Hepatocyte (in vitro differentiated cells): ENCODE measurements around the gene ARID1A. TPM values are rescaled to one million over a fixed set of nuclear protein-coding genes. Genes with fewer than 3 reads are reported as not detected.
"Not testable (repeated sequence)": the region's sequence is repeated elsewhere in the genome, so short reads cannot be mapped to it uniquely, and the experiment has no call there.

ENCODE experiments used
- DNase-seq: peaks from one replicate; pipeline ENCODE4 v3.0.0-alpha.2; 2016; ENCODE audit warnings: low spot score
- H2AFZ ChIP-seq: fragments of 200-600 bp; sonication (generic); 2 replicates; pipeline ENCODE4 v1.6.0; 2016; ENCODE audit warnings: antibody characterized with exemption, mild to moderate bottlenecking
- H3K27ac ChIP-seq: fragments of 200-600 bp; sonication (generic); 2 replicates; pipeline ENCODE4 v1.5.1; 2016; ENCODE audit warnings: mild to moderate bottlenecking
- H3K27me3 ChIP-seq: fragments of 200-600 bp; sonication (generic); 2 replicates; pipeline ENCODE4 v1.6.1; 2016
- H3K36me3 ChIP-seq: fragments of 200-600 bp; sonication (generic); replicated peaks from 2 replicates; pipeline ENCODE4 v1.5.1; 2016; ENCODE audit warnings: low read depth; ENCODE audit not compliant: insufficient read depth
- H3K4me1 ChIP-seq: fragments of 200-600 bp; sonication (generic); 2 replicates; pipeline ENCODE4 v1.5.1; 2016; ENCODE audit warnings: mild to moderate bottlenecking, moderate library complexity; ENCODE audit not compliant: insufficient read depth
- H3K4me2 ChIP-seq: fragments of 200-600 bp; sonication (generic); 2 replicates; pipeline ENCODE4 v1.6.0; 2016
- H3K4me3 ChIP-seq: fragments of 200-600 bp; sonication (generic); 2 replicates; pipeline ENCODE4 v1.5.1; 2016; ENCODE audit warnings: mild to moderate bottlenecking
- H3K79me2 ChIP-seq: fragments of 200-600 bp; sonication (generic); 2 replicates; pipeline ENCODE4 v1.6.0; 2017; ENCODE audit warnings: mild to moderate bottlenecking
- H3K9me2 ChIP-seq: fragments of 200-600 bp; sonication (generic); replicated peaks from 2 replicates; pipeline ENCODE4 v1.6.0; 2017; ENCODE audit warnings: mild to moderate bottlenecking; ENCODE audit not compliant: insufficient read depth
- H3K9me3 ChIP-seq: fragments of 200-600 bp; sonication (generic); 2 replicates; pipeline ENCODE4 v1.5.1; 2016; ENCODE audit warnings: low read depth, mild to moderate bottlenecking
- H4K20me1 ChIP-seq: fragments of 200-600 bp; sonication (generic); 2 replicates; pipeline ENCODE4 v1.6.0; 2016; ENCODE audit warnings: mild to moderate bottlenecking; ENCODE audit not compliant: insufficient read depth, poor library complexity, severe bottlenecking
- CTCF ChIP-seq: fragments of 200-600 bp; sonication (generic); IDR thresholded peaks from 2 replicates; pipeline ENCODE4 v1.5.1; 2016; ENCODE audit warnings: antibody characterized with exemption, mild to moderate bottlenecking; ENCODE audit not compliant: poor library complexity
- EZH2 ChIP-seq: fragments of 200-600 bp; sonication (generic); IDR thresholded peaks from 2 replicates; pipeline ENCODE4 v1.6.1; 2016; ENCODE audit warnings: antibody characterized with exemption, mild to moderate bottlenecking, borderline replicate concordance
- EZH2phosphoT487 ChIP-seq: fragments of 200-600 bp; sonication (generic); IDR thresholded peaks from one replicate; pipeline ENCODE4 v1.6.1; 2018; ENCODE audit warnings: antibody characterized with exemption, mild to moderate bottlenecking, low read depth, moderate library complexity; ENCODE audit not compliant: unreplicated experiment, severe bottlenecking
- WGBS: methylation state at CpG from one replicate; pipeline ENCODE4 v1.1.6; 2016; ENCODE audit warnings: low lambda C conversion rate; ENCODE audit errors: missing lambda C conversion rate; 5-methylcytosine and 5-hydroxymethylcytosine counted together
- polyA plus RNA-seq: library from polyadenylated mRNA; unstranded; fragments of >200 nt; fragmentation: Nextera tagmentation; extraction: Ambion mirVana; gene quantifications from 2 replicates; pipeline ENCODE4 v1.2.1, GENCODE V29; 2016
- total RNA-seq: library from RNA; depleted of rRNA; stranded (reverse); fragments of >200 nt; gene quantifications from 2 replicates; pipeline ENCODE4 v1.2.3, GENCODE V29; 2014

The ARID1A gene
- total RNA-seq = 32.3 and 35.8 TPM in 2 replicates
- 26.6 and 27.9 TPM in 2 replicates for polyA plus RNA-seq

- Histone ChIP-seq H3K4me1 (peaks cover 49% of the 10 kb centered on the region), H3K9me2 (no peaks in the 10 kb centered on the region), H3K27me3 (no peaks in the 10 kb centered on the region), H3K79me2 (peaks cover 39% of the 10 kb centered on the region), H3K36me3 (no peaks in the 10 kb centered on the region), H3K4me3 (peak within 1 kb of the TSS; percentile 39), H4K20me1 (peaks cover 31% of the 10 kb centered on the region), H3K4me2 (peak within 1 kb of the TSS; percentile 83), H3K27ac (peak within 1 kb of the TSS; percentile 93), H2AFZ (peak within 1 kb of the TSS; percentile 53), H3K9me3 (no peaks in the 10 kb centered on the region)
- TF ChIP-seq EZH2phosphoT487 (no peak), CTCF (no peak), EZH2 (no peak)
- under 1% methylated on average over 31 of the region's 80 CpGs for WGBS
- peak; percentile 98 for DNase-seq
These were observed at the start of gene ARID1A for GRCh38 chr1:26695356-26696118. ARID1A (plus strand) TSS chr1:26696015; CDS start chr1:26696404, 389 bp downstream.

GRCh38 chr1:26664802-26665201, 31.0 kb upstream of the ARID1A start:
- Histone ChIP-seq H4K20me1 (no peaks in the 10 kb centered on the region), H3K27me3 (no peaks in the 10 kb centered on the region), H3K79me2 (no peaks in the 10 kb centered on the region), H3K4me3 (no peak overlapping the region), H3K4me1 (no peaks in the 10 kb centered on the region), H3K4me2 (no peak overlapping the region), H3K36me3 (no peaks in the 10 kb centered on the region), H3K27ac (no peak overlapping the region), H3K9me2 (no peaks in the 10 kb centered on the region), H2AFZ (no peak overlapping the region), H3K9me3 (no peaks in the 10 kb centered on the region)
- no peak for TF ChIP-seq EZH2
- no peak for TF ChIP-seq CTCF
- no peak for TF ChIP-seq EZH2phosphoT487
- WGBS = 83% methylated on average over 2 of the region's 2 CpGs
- no peak for DNase-seq

DNA sequence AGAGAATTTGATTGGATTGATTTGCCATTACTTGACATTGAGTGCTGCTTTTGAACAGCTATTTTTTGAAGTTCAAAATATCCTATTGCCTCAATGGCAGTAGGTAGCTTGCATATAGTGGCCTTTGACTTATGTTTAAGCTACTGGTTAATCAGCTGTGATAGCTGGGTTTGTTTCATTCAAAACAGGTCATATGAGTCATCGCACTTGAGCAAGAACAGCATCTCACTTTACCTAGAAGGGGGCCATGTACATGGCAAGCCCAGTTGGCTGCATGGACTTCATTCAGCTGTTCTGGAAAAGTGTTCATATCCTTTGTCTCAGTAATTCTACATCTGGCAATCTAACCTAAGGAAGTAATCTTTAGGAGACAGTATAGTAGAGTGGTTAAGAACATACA, 29.0 kb upstream of the ARID1A start:
- Histone ChIP-seq H3K27ac (no peak overlapping the region), H4K20me1 (no peaks in the 10 kb centered on the region), H3K36me3 (no peaks in the 10 kb centered on the region), H3K4me3 (no peak overlapping the region), H3K9me2 (no peaks in the 10 kb centered on the region), H2AFZ (no peak overlapping the region), H3K27me3 (no peaks in the 10 kb centered on the region), H3K4me1 (no peaks in the 10 kb centered on the region), H3K9me3 (no peaks in the 10 kb centered on the region), H3K79me2 (no peaks in the 10 kb centered on the region), H3K4me2 (no peak overlapping the region)
- DNase-seq = peak; percentile 22
- TF ChIP-seq EZH2phosphoT487 (no peak), CTCF (no peak), EZH2 (no peak)
- 88% methylated on average over 1 of the region's 1 CpG for WGBS

- H3K4me1 ChIP-seq, H3K36me3 ChIP-seq, H3K27ac ChIP-seq, H2AFZ ChIP-seq, H3K9me2 ChIP-seq, H3K9me3 ChIP-seq, H3K27me3 ChIP-seq, DNase-seq, H3K4me3 ChIP-seq, H3K79me2 ChIP-seq, H3K4me2 ChIP-seq, H4K20me1 ChIP-seq: not testable (repeated sequence)
- WGBS = 78% methylated on average over 4 of the region's 4 CpGs
These were observed 27.6 kb upstream of the ARID1A start for GRCh38 chr1:26668106-26668786.
